ENCODE results near the gene TMEM250.
A peak's percentile ranks its signal among the peaks of the same experiment; 100 is the strongest.

TMEM250 gene

GRCh38 chr9:136147038-136147889, 28.6 kb upstream of the TMEM250 start:
- DNase-seq: no peak

GRCh38 chr9:136146126-136147037, 27.7 kb upstream of the TMEM250 start:
- DNase-seq: no peak

DNA sequence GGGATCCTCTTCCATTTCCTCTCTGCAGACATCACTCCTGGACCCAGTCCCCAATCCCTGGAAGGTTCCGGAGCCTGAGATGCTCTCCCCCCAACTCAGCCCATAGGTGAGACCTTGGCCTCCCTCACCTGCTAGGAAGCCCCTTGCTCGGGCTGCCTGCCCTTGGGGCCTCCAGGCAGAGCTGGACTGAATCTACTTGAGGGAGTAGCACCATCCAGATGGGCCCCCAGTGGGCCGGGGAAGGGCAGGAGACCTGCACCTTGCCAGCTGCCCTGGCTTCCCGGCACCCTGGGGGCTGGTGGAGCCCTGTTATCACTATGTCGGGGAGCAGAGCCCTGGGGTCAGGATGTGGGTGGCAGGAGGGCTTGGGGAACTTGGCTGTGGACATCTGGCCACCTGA, 26.9 kb upstream of the TMEM250 start:
- DNase-seq: no peak

GRCh38 chr9:136144450-136144849, 25.8 kb upstream of the TMEM250 start:
- no peak for DNase-seq

DNA sequence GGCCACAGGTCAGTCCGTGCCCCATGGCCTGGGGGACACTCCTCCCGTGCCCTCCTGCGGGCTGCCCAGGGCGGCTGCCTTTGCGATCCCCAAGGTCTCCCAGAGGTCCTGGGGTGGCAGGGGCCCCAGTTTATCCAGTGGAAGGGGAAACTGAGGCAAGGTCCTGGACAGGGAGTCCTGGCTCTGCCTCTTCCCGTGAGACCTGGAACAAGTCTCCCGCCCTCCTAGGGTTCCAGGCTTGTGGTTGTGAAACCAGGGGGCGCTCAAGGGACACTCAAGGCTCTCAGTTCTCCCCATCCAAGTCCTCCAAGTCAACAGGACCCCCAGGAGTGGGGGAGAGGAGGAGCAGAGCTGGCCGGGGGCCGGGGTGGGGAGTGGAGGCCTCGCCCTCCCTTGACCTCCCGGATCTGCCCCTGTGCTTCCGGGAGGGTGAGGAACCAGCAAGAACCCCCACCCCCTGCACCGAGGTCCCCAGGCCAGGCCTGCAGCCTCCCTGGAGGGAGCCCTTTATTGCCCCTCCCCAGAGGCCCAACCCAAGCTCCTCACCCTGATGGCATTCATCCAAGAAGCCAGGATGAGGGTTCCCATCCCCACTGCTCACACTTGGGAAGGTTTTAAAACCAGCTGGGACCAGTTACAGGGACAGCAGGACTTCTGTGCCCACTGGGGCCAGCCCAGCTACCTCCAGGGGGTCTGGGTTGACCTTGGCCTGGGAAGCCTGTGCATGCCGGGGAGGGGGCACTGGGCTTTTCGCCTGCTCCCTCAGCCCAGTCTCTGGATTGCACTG, 24.7 kb upstream of the TMEM250 start:
- DNase-seq: peak; percentile 41

GRCh38 chr9:136142859-136143214, 24.2 kb upstream of the TMEM250 start:
- no peak for DNase-seq

DNA sequence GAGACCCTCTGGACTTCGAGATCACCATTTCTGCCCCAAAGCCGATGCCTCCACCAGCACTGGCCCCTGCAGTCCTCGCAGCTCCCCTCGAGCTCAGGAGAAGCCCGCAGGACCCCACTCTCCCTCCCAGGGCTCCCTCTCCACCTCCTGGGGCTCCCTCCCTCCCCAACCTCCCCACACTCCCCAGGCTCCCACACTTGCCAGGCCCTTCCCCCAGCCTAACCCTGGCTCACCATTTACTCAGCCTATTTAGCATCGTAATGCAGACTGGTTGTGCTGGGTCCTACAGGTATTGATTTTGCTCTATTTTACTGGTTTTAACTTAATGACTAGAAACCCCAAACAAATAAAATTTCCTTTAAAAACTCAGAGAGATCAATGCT, 23.7 kb upstream of the TMEM250 start:
- DNase-seq: no peak

DNA sequence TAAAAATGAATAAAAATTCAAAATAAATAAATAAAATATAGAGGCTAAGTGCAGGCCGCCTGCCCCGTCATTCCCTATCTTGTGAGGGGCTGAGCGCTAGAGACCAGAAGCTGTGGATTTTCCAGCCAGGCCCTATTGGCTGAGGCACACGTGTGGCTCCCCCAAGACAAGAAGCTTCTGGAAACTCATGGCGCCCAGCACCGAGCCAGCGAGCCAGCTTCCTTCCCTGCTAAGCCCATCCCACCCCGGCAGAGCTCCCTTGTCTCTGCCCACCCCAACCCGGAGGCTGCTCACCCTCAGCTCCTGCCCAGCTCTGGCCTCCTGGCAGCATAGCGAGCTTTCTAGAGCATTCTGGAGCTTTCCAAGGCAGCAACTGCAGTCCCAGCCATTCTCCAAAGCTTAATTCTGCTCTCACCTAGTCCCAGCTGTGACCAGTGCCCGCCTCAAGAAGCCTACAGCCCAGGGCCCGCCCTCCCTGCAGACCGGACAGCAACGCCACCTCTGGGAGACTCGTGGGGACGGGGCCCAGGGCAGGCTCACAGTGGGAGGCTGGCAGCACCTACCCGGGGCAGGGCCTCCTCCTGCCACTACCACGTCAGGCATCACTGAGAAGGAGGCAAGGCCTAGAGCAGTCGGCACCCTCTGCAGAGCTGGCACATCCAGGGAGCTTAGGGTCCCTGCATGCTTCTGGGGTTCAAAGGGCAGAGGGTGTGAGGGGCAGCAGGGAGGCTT, 23.2 kb upstream of the TMEM250 start:
- no peak for DNase-seq

DNA sequence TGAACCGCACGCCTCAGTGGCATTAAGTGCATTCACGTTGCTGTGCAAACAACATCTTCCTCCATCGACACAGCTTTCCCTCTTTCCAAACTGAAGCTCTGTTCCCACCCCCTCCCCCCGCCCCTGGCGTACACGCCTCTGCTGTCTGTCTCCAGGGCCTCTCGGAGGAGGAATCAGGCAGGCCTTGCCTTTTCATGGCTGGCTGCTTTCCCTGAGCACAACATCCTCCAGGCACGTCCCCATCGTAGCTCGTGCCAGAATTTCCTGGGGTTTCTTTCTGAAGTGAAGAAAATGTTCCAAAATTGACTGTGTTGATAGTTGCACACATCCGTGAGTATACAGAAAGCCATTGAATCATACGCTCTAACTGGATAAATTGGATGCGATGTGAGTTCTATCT, 22.3 kb upstream of the TMEM250 start:
- DNase-seq: no peak

- DNase-seq: no peak
These were observed 21.4 kb upstream of the TMEM250 start for GRCh38 chr9:136140046-136140445.

DNA sequence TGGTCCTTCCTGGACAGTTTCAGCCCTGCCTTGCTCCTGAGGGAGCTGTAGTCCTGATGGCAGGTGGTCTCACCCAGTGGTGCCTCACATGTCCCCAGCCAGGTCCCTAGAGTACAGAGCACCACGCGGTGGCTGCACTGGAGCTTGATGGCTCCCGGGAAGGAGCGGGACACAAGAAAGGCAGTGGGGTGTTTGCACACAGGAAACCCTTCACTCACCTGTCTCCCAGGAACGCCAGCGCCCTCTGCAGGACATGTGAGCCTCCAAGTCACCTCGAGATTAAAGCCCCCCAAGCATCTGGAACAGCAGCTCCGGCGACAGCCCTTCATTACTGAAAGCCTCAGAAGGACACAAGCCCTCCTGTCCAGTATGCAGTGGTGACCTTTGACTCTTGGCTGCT, 19.9 kb upstream of the TMEM250 start:
- DNase-seq: peak; percentile 74

- no peak for DNase-seq
These were observed 18.9 kb upstream of the TMEM250 start for GRCh38 chr9:136137321-136138265.

GRCh38 chr9:136136127-136136925, 17.7 kb upstream of the TMEM250 start:
- DNase-seq: no peak

DNA sequence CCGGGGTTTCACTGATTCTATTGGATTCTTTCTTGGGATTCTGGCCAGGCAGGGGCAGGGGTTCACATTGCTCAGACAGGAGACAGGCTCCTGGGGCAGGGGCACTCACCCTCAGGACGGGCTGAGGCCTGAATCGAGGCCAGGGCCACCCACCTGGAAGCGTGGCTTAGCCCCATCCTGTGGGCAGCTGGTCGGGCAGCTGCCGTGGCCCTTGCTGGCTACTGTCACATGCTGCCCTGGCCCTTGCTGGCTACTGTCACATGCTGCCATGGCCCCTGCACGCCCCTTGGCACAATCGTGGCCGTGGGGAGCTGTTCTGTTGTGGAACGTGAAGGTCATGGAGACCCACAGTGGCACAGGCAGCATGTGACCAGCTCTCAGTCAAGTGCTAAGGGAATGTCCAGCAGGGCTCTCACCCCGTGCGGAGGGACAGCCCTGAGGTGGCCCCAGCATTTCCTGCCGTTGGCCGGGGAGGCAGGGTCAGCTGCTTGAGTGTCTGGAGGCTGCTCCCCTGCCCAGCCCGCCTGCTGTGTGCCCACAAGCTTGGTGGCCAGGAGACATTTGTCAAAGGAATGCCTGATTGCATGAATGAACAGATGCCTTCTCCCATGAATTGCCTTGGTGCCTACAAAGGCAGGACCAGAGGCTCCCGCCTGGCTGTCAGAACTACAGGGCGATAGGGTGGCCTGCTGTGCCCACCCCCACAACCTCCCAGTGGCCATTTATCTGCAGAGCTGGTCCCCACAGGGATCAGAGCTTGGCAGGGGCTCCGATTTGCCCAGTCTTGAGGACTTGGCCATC, 16.9 kb upstream of the TMEM250 start:
- DNase-seq: no peak

DNA sequence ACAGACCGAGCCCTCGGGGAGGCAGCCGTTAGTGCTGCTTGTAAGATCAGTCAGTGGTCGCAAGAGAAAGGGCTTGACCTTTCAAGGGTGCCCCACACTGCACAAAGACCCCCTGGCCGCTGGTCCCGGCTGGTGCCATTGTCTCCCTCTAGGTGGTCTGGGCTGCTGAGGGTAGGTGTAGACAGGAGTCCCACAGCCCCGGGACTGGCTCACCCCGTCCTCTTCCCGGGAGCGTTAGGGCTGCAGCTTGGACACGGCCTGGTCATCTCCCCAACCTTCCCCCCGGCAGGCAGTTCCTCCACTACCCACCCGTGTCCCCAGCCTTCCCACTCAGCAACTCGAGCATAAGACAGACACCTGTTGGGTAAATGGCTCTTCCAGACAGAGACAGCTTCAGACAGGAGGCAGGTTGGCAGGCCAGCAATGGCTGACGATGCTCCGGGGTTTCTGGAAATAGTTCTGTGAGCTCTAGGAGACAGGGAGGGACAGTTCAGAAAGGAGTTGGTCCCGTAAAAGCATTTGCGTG, 15.3 kb upstream of the TMEM250 start:
- no peak for DNase-seq

- DNase-seq: peak; percentile 57
These were observed 14.7 kb upstream of the TMEM250 start for GRCh38 chr9:136133191-136133958.

GRCh38 chr9:136132512-136133050, 13.9 kb upstream of the TMEM250 start:
- no peak for DNase-seq

All from NCI-H1436 (cell line).